ENCODE data around the gene ESRRB. TPM values are rescaled to one million over a fixed set of nuclear protein-coding genes. Genes with fewer than 3 reads are reported as not detected.

Gene ESRRB
- total RNA-seq, 1 donor from 2014 or later: 0.17 TPM

GRCh38 chr14:76426161-76426696, 50.3 kb downstream of the ESRRB start:
- H3K4me3 ChIP-seq (ENCODE audit: low read depth, low read length): no peak overlapping the region
- no peak for TF ChIP-seq CTCF (conservative IDR thresholded peaks at IDR 0.05; ENCODE audit: low read depth, low read length)
- DNase-seq (ENCODE audit: low read depth): no peak

GRCh38 chr14:76428611-76429010, 52.7 kb downstream of the ESRRB start:
- DNase-seq (ENCODE audit: low read depth): no peak
- no peak overlapping the region for H3K4me3 ChIP-seq (ENCODE audit: low read depth, low read length)
- no peak for TF ChIP-seq CTCF (conservative IDR thresholded peaks at IDR 0.05; ENCODE audit: low read depth, low read length)

- no peak for TF ChIP-seq CTCF (conservative IDR thresholded peaks at IDR 0.05; ENCODE audit: low read depth, low read length)
- no peak for DNase-seq (ENCODE audit: low read depth)
- no peak overlapping the region for H3K4me3 ChIP-seq (ENCODE audit: low read depth, low read length)
Measured at GRCh38 chr14:76430017-76430416, 54.1 kb downstream of the ESRRB start.

DNA sequence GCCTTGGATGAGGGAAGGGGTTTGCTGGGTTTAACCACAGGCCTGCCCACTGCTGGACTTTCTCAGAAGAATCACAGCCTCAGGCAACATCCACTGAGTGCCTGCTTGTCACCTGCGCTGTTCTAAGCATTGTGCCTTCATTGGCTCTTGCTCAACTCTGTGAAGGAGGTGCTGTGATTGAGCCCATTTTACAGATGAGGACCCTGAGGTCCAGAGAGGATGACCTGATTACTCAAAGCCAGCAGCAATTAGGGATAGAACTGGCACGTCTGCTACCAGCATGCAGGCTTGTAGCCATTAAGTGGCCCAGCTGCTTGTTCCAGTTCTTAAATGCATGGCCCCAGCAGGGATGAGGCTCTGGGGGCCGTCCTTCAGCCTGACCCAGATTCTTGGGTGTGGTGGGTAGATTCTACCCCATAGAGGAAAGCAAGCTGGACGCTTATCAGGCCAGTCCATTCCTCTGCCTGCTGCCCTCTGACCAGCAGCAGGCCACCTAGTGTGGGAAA, 54.6 kb downstream of the ESRRB start:
- no peak for TF ChIP-seq CTCF (conservative IDR thresholded peaks at IDR 0.05; ENCODE audit: low read depth, low read length)

GRCh38 chr14:76431538-76431937, 55.6 kb downstream of the ESRRB start:
- DNase-seq (ENCODE audit: low read depth): no peak
- no peak for TF ChIP-seq CTCF (conservative IDR thresholded peaks at IDR 0.05; ENCODE audit: low read depth, low read length)
- H3K4me3 ChIP-seq (ENCODE audit: low read depth, low read length): no peak overlapping the region

More for the DNA sequence above, 54.6 kb downstream of the ESRRB start:
- no peak overlapping the region for H3K4me3 ChIP-seq (ENCODE audit: low read depth, low read length)
- DNase-seq (ENCODE audit: low read depth): no peak

- peak; percentile 10 for DNase-seq (ENCODE audit: low read depth)
- TF ChIP-seq CTCF (conservative IDR thresholded peaks at IDR 0.05; ENCODE audit: low read depth, low read length): no peak
Measured at GRCh38 chr14:76432827-76433752, 57.2 kb downstream of the ESRRB start.

More at GRCh38 chr14:76432827-76433752, 57.2 kb downstream of the ESRRB start:
- H3K4me3 ChIP-seq (ENCODE audit: low read depth, low read length): no peak overlapping the region
